ENCODE results near the gene CNST.
"Not testable (repeated sequence)": the region's sequence is repeated elsewhere in the genome, so short reads cannot be mapped to it uniquely, and the experiment has no call there.

CNST gene

DNA sequence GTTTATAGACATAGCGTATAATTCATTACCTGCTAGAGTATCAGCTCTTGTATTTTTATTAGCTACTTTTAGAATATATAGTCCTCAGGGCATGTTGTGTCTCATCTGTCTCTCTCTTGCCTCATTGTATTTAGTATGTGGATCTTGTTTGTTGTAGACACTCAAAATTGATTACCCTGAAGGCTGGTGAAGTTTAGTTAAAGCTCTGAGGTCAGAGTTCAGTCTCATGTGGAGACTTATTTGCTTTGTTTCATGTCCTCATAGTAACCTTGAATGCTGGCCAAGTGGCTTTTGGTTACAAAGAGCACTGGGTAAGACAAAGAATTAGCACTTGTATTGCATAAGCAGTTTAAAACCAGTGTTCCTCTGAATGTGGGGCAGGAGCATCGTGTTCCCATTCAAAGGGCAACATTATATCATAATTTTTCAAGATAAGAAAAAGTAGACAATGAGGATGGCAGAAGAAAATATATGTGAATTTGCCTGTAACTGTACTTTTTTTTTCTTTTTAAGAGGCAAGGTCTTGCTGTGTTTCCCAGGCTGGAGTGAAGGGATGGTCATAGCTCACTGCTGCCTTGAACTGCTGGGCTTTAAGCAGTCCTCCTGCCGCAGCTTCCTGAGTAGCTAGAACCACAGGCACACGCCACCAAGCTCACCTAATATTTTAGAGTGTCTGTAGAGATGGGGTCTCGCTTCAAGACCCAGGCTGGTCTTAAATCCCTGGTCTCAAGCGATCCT lies 17.4 kb downstream of the CNST start:
- peak; percentile 37 for DNase-seq (ENCODE audit: low read depth, low spot score)

DNA sequence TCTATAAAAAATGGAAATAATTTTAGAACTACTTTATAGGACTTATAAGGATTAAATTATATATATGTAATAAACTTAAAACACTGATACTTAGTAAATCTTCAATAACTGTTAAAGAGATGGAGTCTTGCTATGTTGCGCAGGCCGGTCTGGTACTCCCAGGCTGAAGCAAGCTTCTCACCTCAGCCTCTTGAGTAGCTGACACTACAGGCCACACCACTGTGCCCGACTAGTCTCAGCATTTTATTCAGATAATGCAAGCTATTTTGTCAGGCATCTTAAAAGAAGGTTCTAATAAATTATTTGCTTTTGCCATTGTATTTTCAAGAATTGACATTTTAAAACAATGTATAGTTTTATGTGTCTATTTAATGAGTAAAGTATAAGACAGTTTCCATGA lies 20.8 kb downstream of the CNST start:
- DNase-seq (ENCODE audit: low read depth, low spot score), result no peak

DNA sequence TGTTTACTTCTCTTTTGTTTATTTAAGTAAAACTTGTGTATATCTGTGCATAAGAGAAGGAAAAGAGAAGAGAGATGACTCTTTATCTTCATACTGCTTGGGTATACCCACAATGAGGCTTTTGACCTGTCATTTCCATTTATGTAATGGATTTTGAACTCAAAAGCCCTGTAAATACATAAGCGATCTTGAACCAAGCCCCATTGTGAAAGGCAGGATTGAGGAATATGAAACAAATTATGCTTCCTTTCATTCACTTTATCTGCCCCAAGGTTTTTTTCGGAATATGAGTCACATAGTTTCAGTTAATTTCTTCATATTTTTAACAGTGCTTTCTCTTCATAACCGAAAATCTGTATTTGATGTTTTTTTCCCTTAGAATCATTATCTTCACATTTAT lies 21.4 kb downstream of the CNST start:
- no peak for DNase-seq (ENCODE audit: low read depth, low spot score)

DNA sequence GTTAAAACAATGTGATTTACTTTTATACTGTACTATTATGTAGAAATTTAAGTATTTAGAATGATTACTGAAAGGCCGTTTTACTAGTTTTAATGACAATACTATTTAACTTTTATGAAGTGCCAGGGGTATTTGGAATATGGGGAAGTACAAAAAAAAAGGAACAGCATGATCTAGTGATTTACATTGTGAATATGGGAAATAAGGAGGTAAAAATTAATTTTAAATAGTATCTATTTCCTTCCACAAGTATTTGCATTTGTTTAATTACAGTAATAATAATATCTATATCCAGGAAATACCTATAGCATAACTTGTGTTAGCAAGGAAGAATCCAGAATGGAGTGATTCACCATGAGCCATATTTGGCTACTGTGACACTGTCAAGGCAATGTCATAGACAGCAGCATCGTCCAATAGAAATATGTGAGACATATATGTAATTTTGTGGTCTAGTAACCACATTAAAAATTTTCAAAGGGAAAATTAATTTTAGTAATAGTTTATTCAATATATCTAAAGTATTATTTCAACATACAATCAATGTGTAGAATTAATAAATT lies 22.0 kb downstream of the CNST start:
- DNase-seq (ENCODE audit: low read depth, low spot score), result no peak

DNA sequence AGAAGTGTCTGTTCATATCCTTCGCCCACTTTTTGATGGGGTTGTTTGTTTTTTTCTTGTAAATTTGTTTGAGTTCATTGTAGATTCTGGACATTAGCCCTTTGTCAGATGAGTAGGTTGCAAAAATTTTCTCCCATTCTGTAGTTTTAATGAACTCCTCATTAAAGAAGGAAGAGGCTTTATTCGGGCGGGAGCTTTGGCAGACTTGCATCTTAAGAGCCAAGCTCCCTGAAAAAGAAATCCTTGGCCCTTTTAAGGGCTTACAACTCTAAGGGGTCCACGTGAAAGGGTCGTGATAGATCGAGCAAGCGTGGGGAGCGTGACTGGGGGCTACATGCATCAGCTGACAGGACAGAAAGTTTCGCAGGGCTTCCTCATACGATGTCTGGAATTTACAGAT lies 23.7 kb downstream of the CNST start:
- DNase-seq (ENCODE audit: low read depth, low spot score), result not testable (repeated sequence)

DNA sequence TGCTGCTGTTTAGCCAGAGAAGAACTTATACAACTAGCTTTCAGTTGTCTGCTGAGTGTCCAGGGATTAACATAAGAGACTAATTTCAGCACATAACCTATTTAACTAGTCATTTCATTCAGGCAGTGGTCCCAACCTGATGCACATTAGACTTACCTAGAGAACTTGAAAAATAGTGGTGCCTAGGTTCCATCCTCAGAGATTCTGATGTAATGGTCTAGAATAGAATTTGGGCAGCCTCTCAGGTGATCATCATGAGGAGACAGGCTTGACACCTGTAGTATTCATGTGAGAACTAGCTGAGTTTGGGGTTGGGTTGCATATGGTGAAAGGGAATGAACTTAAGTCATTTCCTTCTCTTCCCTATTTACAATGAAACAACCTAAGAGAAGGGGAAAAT lies 24.8 kb downstream of the CNST start:
- DNase-seq (ENCODE audit: low read depth, low spot score), result no peak

DNA sequence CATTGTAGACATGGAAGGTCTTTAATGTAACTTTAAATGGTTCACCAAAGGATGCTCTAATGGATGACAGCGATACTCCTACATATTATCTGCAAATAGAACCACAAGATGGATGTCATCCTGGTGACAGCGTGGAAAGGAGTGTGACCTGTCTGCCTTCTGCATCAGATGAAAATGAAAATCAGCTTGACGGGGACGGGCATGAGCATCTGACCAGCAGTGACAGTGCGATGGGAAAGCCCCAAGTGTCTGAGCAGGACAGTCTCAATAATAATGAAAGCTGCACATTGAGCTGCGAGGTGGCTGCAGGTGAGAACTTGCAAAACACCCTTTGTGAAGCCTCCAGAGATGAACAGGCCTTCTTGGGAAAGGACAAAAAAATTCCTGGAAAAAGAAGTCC lies 25.2 kb downstream of the CNST start:
- DNase-seq (ENCODE audit: low read depth, low spot score), result no peak

DNA sequence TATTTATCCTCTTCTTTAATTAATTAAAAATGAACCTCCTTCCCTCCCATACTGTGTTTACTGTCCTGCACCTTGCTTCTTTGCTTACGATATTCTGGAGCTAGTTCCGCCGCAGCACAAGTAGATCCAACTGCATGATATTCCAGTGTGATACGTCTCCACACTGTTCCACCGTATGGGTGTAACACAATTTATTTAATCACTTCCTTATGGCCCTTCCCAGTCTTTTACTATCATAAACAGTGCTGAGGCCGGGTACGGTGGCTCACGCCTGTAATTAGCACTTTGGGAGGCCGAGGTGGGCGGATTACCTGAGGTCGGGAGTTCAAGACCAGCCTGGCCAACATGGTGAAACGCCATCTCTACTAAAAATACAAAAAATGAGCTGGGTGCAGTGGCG lies 25.7 kb downstream of the CNST start:
- DNase-seq (ENCODE audit: low read depth, low spot score), result no peak

DNA sequence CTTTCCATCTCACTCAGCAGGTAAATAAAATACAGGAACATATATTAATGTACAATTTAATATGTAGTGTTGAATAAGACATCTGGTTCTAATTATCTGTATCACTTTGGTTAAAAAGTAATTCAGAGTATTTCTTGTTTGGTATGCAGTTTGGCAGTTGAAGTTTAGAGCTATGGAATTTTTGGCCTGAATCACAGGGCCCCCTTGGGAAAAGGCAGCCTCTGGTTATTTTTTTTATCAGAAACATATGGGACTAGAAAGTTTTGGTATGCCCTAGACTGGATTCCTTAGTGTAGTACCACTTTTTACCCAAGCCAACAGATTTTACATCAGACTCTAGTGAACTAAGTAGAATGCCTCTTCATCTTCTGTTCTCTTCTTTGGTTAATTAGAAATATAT lies 26.4 kb downstream of the CNST start:
- peak; percentile 85 for DNase-seq (ENCODE audit: low read depth, low spot score)

DNA sequence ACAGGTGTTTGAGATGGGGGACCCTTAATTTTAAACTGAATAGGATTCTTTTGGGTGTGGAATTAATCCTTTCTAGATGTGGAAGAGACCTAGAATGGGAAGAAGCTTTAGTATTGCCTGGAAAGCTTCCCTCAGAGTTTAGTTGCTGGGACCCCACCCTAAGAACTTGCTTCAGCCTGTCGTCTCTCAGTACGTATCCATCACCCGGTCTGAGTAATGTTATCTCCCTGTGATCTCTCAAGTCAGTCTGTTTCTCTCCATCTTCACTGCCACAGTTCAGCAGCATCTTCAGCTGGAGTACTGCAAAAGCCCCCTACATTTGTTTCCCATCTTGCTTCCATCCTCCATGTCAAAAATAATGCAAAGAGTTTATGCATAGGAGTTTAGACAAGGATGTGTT lies 28.9 kb downstream of the CNST start:
- no peak for DNase-seq (ENCODE audit: low read depth, low spot score)

DNA sequence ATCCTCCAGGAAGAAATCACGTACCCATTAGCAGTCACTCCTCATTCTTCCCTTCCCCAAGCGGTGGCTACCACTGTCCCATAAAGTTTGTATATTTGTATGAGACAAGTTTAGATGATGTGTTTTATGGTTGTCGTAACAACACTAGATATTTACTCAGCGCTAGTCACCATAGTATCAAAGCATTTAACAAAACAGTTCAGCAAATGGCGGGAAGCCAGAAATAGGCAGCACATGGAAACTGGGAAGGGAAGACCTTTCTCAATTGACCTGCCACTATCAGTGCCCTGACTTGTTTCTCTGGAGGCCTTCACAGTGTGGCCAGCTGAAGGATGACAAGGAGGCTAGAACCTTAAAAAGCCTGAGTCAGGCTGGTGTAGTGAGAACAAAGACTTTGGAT lies 31.1 kb downstream of the CNST start:
- DNase-seq (ENCODE audit: low read depth, low spot score), result peak; percentile 62

DNA sequence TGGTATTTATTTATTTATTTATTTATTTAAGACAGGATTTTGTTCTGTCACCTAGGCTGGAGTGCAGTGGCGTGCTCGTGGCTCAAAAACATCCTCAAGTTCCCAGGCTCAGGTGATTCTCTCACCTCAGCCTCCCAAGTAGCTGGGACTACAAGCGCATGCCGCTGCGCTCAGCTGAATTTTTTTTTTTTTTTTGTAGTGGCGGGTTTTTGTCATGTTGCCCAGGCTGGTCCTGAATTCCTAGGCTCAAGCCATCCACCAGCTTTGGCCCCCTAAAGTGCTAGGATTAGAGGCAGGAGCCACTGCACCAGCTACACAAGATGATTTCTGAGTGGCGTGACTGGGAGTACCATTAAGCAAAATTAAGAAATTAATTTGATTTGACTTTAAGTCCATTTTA lies 31.7 kb downstream of the CNST start:
- DNase-seq (ENCODE audit: low read depth, low spot score), result no peak

DNA sequence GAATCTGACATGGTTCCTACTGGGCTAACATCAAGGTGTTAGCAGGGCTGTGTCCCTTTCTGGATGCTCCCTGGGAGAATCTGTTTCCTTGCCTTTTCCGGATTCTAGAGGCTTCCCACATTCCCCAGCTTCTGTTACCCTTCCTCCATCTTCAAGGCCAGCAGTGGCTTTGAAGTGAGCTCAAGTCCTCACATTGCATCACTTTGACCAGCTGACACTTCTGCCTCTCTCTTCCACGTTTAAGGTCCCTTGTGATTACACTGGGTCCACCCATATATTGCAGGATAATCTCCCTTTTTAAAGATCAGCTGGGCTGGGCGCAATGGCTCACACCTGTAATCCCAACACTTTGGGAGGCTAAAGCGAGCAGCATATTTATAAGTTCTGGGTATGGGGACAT lies 33.1 kb downstream of the CNST start:
- no peak for DNase-seq (ENCODE audit: low read depth, low spot score)

DNA sequence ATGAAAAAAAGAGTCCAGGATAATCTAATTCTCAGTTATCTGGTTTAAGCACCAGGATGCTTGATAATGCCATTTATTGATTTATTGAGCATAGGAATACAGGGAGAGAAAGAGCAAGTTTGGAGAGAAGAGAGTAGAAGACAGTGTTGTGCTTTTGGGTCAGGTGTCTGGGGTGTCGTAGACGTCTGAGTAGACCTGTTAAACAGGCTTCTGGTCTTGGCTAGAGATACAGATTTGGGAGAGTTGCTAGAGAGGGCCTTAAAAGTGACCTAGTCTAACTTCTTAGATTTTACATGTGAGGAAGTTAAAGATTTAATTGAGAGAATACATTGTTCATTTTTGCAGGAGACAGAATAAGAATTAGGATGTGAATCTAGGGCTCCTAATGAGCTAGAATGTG lies 34.3 kb downstream of the CNST start:
- DNase-seq (ENCODE audit: low read depth, low spot score), result no peak

DNA sequence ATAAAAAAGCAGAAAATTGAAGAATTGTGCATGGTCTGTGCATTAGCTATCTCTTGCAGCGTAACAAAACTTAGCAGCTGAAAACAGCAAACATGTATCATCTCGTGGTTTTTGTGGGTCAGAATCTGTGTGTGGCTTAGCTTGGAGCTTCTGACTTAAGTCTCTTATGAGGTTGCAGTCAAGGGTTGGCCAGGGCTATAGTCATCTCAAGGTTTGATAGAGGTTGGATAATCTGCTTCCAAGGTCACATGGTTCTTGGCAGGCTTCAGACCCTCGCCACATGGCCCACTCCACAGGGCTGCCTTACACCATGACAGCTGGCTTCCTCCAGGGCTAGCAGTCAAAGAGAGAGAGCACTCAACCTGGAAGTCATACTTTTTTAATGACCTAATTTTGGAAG lies 35.9 kb downstream of the CNST start:
- no peak for DNase-seq (ENCODE audit: low read depth, low spot score)

DNA sequence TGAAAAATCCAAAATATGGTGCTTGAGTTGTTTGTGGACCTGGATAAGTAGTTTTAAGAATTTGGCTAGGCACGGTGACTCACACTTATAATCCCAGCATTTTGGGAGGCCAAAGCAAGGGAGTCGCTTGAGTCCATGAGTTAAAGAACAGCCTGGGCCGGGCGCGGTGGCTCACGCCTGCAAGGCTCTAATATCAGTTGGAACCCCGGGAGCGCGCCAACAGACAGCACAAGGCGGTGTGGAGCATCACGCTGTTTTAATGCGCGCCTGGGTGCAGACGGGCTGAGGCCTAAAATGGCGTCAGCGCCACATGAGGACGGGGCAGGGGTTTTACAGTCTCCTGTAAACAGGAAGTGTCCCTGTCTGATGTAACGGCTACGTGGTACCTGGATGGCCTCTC lies 39.0 kb downstream of the CNST start:
- DNase-seq (ENCODE audit: low read depth, low spot score), result not testable (repeated sequence)

DNA sequence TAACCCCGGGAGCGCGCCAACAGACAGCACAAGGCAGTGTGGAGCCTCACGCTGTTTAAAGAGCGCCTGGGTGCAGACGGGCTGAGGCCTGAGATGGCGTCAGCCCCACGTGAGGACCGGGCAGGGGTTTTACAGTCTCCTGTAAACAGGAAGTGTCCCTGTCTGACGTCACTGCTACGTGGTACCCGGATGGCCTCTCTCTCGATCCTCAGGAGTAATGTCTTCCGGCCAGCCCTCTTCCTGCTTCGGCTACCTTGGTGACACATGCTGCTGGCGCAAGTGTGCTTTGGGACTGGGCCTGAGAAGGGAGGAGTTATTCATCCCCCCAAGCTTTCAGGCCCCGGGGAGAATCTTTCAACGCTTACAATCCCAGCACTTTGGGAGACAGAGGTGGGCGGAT lies 41.2 kb downstream of the CNST start:
- DNase-seq (ENCODE audit: low read depth, low spot score), result no peak

DNA sequence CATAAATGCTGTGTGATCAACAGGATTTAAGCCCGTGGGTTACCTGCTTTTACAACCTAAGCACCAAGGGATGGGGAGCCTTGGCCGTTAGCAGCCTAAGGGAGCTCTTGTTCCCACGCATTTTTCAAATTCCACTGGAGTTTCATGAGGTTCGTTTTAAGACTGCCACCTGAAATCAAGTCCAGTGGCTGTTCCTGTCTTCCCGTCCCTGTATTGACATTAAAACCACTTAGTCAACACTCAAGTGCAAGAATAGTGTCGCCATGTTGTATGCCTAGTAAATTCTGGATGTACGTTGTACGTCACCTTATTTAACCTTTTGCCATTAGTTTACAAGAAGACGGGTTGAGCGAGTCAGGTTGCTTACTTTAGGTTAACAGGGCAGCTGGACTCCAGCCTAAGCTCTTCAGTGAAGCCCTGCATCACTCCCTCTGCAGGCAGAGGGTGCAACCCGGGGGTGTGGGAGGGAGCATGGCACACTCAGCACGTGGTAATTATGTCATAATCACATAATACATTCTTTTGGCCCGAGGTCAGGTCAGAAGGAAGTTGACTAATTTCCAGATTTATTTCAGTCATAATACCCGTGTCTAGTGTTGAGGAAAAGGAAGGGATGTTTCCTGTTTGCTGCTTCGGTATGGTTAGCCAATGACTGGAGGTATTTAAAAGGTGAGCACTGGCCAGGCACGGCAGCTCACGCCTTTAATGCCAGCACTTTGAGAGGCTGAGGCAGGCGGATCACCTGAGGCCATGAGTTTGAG lies 42.5 kb downstream of the CNST start:
- DNase-seq (ENCODE audit: low read depth, low spot score), result peak; percentile 71

DNA sequence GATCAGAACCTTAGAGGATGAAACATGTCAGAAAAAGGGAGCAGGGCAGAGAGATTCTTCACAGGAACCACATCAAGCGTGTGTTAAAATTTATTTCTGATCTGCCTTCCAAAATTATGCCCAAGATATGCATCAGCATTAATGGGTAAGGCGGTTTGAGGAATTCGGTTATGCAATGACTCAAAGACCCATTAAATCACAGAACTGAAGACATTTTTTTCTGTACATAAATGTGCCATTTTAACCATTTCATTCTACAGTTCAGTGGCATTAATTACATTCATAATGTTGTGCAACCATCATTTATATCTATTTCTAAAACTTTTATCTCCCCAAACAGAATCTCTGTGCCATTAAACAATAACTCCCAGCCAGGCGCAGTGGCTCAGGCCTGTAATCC lies 43.4 kb downstream of the CNST start:
- DNase-seq (ENCODE audit: low read depth, low spot score), result no peak

DNA sequence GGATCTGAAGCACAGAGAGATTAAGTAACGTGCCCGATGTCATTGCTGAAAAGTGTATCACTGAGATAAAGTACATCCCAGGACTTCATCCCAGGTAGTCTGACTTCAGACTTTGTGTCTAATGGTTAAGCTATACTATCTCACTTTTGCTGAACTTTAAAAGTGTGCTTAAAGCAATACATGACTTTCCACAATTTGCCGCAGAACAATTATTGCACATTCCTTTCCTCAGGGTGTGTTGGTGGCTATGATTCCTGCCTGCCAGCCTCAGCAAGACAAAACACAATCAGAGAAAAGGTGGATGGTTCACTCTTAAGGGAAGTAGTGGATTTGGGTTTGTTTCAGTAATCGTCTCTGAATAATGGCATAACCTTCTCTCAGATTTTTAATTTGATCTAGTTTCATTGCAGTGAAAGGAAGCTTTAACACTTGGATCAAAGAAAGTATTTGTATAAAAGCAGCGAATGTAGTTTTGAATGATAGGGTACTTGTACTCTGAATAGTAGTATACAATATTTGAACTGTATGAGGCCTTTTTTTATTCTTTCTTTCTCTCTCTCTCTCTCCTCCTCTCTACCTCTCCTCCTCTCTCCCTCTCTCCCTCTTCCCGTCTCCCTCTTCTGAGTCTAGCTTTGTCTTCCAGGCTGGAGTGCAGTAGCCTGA lies 47.0 kb downstream of the CNST start:
- DNase-seq (ENCODE audit: low read depth, low spot score), result peak; percentile 14

DNA sequence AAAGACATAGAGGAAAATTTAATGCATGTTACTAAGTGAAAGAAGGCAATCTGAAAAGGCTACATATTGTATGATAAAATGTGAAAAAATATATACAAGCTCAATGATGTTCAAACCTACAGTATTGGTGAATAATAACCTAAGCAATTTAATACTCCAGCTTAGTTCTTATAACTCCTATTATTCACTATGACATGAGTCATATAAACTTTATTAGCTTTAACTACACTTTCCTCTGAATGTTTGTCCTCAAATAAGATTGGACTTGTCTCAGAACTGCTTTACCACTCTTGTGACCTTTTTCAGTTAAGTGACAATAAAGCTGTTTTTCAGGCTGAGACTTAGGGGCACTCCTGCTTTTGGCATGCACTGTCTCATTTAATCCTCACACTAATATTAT lies 50.9 kb downstream of the CNST start:
- no peak for DNase-seq (ENCODE audit: low read depth, low spot score)

DNA sequence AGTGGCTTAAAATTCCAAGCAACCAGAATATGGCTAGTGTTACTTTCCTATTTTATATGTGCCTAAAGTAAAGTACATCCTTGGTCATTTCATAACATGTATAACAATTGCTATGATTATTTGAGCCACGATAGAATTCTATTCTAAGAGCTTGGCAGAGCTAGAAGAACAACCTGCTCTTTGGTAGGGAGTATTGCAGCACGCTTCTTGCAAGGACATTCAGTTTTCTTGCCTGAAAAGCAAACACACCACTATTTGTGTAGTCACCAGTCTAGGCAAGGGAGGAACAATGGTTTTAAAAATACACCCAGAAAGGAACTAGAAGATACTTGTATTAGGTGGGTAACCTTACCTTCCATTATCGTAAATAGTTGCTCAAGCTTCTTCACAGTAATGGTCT lies 51.5 kb downstream of the CNST start:
- DNase-seq (ENCODE audit: low read depth, low spot score), result no peak
